Peyer's patch (tissue), 4 donors: Measurements from ENCODE around the gene CLBA1.

ENCODE experiments used
- CTCF ChIP-seq, 6 experiments: fragments of 450-650 bp in 4 of 6; fragments of 200-600 bp in 2 of 6; sonication (generic) in 1 of 6; IDR thresholded peaks; one replicate each; pipeline ENCODE4 v1.5.1; 2017 to 2019; ENCODE audit warnings: antibody characterized with exemption in 6 of 6, mild to moderate bottlenecking in 3 of 6, moderate library complexity in 1 of 6
- POLR2A ChIP-seq, 2 donors: fragments of 450-650 bp; IDR thresholded peaks; one replicate each; pipeline ENCODE4 v1.5.1; 2017; ENCODE audit warnings: antibody characterized with exemption in 2 of 2, mild to moderate bottlenecking in 2 of 2, moderate library complexity in 2 of 2

GRCh38 chr14:104989951-104990303 lies 4.3 kb downstream of the CLBA1 start:
- no peak for TF ChIP-seq CTCF (IDR thresholded peaks at IDR 0.05)
- no peak for TF ChIP-seq POLR2A (IDR thresholded peaks at IDR 0.05)
